Stomach smooth muscle (tissue), 2 donors: ENCODE measurements around the gene SNX24.
"Not testable (repeated sequence)": the region's sequence is repeated elsewhere in the genome, so short reads cannot be mapped to it uniquely, and the experiment has no call there.

Source experiments
- H3K27ac ChIP-seq: one replicate; pipeline ENCODE4 v1.7.0; 2013; ENCODE audit warnings: mild to moderate bottlenecking, low read length, inconsistent platforms
- H3K27me3 ChIP-seq, 2 donors: one replicate each; pipeline ENCODE4 v1.7.0; 2013; ENCODE audit warnings: low read length in 2 of 2; ENCODE audit not compliant: insufficient read depth in 2 of 2, control insufficient read depth in 1 of 2
- H3K36me3 ChIP-seq, 2 donors: one replicate each; pipeline ENCODE4 v1.7.0; 2013; ENCODE audit warnings: low read length in 2 of 2; ENCODE audit not compliant: control insufficient read depth in 2 of 2, insufficient read depth in 2 of 2
- H3K4me1 ChIP-seq: one replicate; pipeline ENCODE4 v1.7.0; 2013; ENCODE audit warnings: low read length; ENCODE audit not compliant: control insufficient read depth, insufficient read depth
- H3K4me3 ChIP-seq, 2 donors: one replicate each; pipeline ENCODE4 v1.7.0; 2013; ENCODE audit warnings: low read length in 2 of 2
- H3K9ac ChIP-seq, 2 donors: one replicate each; pipeline ENCODE4 v1.7.0; 2013; ENCODE audit warnings: low read length in 2 of 2, mild to moderate bottlenecking in 1 of 2
- H3K9me3 ChIP-seq, 2 donors: one replicate each; pipeline ENCODE4 v1.7.0; 2013; ENCODE audit warnings: low read length in 2 of 2; ENCODE audit not compliant: control insufficient read depth in 2 of 2
- donor health status: healthy.
- donor health status: Pancreatic carcinoma.

Gene SNX24

GRCh38 chr5:122896598-122897282 is 51.3 kb downstream of the SNX24 start:
- no peak overlapping the region for H3K9ac ChIP-seq
- no peaks in the 10 kb centered on the region for H3K27me3 ChIP-seq
- no peak overlapping the region for H3K27ac ChIP-seq
- H3K4me3 ChIP-seq, result no peak overlapping the region
- H3K36me3 ChIP-seq, result no peaks in the 10 kb centered on the region
- H3K9me3 ChIP-seq, result no peaks in the 10 kb centered on the region
- H3K4me1 ChIP-seq, result no peaks in the 10 kb centered on the region

DNA sequence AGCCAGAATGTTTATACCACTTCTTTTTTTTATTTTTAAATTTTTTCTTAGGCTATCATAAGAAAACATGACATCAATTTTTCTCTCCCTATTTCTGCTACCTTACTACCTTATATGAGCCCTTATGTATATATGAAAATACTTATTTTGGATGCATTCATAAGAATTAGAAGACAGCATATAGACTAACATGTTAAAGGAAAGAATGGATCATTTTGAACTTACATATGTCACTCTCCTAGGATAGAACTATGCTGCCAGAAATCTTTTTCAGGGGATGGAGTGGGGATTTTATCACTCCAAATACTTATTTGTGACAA is 51.8 kb downstream of the SNX24 start:
- Histone ChIP-seq H3K4me3 (no peak overlapping the region), H3K36me3 (no peaks in the 10 kb centered on the region), H3K9ac (no peak overlapping the region), H3K9me3 (no peaks in the 10 kb centered on the region), H3K27me3 (no peaks in the 10 kb centered on the region), H3K4me1 (no peaks in the 10 kb centered on the region), H3K27ac (no peak overlapping the region)

GRCh38 chr5:122901346-122901745 is 55.9 kb downstream of the SNX24 start:
- Histone ChIP-seq H3K4me1 (no peaks in the 10 kb centered on the region), H3K27ac (no peak overlapping the region), H3K4me3 (no peak overlapping the region), H3K9me3 (no peaks in the 10 kb centered on the region), H3K36me3 (no peaks in the 10 kb centered on the region), H3K9ac (no peak overlapping the region), H3K27me3 (no peaks in the 10 kb centered on the region)

- Histone ChIP-seq H3K4me3 (no peak overlapping the region), H3K9ac (no peak overlapping the region), H3K4me1 (no peaks in the 10 kb centered on the region), H3K27ac (no peak overlapping the region), H3K27me3 (no peaks in the 10 kb centered on the region), H3K9me3 (no peaks in the 10 kb centered on the region), H3K36me3 (no peaks in the 10 kb centered on the region)
Measured at GRCh38 chr5:122902263-122902662, 56.9 kb downstream of the SNX24 start.

DNA sequence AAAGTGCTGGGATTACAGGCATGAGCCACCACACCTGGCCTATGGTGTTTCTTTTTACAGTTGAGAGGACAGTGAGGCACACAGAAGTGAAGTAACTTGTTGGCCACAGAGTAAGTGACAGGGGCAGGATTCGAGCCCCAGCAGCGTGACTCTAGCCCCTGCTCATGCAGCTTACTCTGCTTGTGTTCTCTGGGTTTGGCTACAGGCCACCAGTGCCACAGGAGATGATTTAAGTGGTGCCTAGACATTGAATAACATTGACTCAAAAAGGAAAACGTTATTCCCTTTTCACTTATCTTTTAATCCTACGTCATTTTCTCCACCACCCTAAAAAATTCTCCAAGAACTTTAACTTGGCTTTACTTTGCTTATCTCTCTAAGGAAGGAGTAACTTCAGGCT is 61.4 kb downstream of the SNX24 start:
- Histone ChIP-seq H3K4me3 (no peak overlapping the region), H3K9ac (no peak overlapping the region), H3K4me1 (no peaks in the 10 kb centered on the region), H3K27me3 (no peaks in the 10 kb centered on the region), H3K9me3 (no peaks in the 10 kb centered on the region), H3K27ac (no peak overlapping the region), H3K36me3 (no peaks in the 10 kb centered on the region)

DNA sequence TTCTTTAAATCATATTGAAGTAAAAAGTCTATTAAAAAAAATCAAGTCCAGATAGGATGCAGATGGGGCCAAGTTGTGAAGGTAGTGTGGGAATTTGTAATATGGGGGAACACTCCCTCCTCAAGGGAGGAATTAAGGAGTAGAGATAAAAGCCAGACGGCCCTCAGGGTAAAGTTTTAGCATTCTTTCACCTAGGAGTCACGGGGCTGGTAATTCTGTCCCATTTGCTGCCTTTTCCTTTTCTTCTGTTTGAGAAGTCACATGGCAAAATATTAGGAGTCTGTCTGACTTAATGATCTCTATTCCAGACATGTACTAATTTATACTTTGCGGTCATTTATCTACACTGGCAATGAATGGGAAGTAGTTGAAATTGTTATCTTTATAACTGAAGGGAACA is 61.9 kb downstream of the SNX24 start:
- no peaks in the 10 kb centered on the region for H3K36me3 ChIP-seq
- no peaks in the 10 kb centered on the region for H3K9me3 ChIP-seq
- H3K4me3 ChIP-seq, result no peak overlapping the region
- no peaks in the 10 kb centered on the region for H3K27me3 ChIP-seq
- no peak overlapping the region for H3K9ac ChIP-seq
- no peak overlapping the region for H3K27ac ChIP-seq
- no peaks in the 10 kb centered on the region for H3K4me1 ChIP-seq

- no peak overlapping the region for H3K4me3 ChIP-seq
- H3K9me3 ChIP-seq, result no peaks in the 10 kb centered on the region
- no peak overlapping the region for H3K9ac ChIP-seq
- H3K27ac ChIP-seq, result no peak overlapping the region
- H3K4me1 ChIP-seq, result no peaks in the 10 kb centered on the region
- no peaks in the 10 kb centered on the region for H3K36me3 ChIP-seq
- no peaks in the 10 kb centered on the region for H3K27me3 ChIP-seq
Measured at GRCh38 chr5:122908108-122908507, 62.7 kb downstream of the SNX24 start.

- Histone ChIP-seq H3K36me3 (no peaks in the 10 kb centered on the region), H3K9ac (no peak overlapping the region), H3K4me3 (no peak overlapping the region), H3K27me3 (no peaks in the 10 kb centered on the region), H3K9me3 (no peaks in the 10 kb centered on the region), H3K27ac (no peak overlapping the region), H3K4me1 (no peaks in the 10 kb centered on the region)
Measured at GRCh38 chr5:122908662-122909061, 63.2 kb downstream of the SNX24 start.

- no peaks in the 10 kb centered on the region for H3K9me3 ChIP-seq
- H3K36me3 ChIP-seq, result no peaks in the 10 kb centered on the region
- no peak overlapping the region for H3K9ac ChIP-seq
- no peaks in the 10 kb centered on the region for H3K27me3 ChIP-seq
- H3K27ac ChIP-seq, result no peak overlapping the region
- no peak overlapping the region for H3K4me3 ChIP-seq
- no peaks in the 10 kb centered on the region for H3K4me1 ChIP-seq
Measured at GRCh38 chr5:122909470-122910100, 64.2 kb downstream of the SNX24 start.

DNA sequence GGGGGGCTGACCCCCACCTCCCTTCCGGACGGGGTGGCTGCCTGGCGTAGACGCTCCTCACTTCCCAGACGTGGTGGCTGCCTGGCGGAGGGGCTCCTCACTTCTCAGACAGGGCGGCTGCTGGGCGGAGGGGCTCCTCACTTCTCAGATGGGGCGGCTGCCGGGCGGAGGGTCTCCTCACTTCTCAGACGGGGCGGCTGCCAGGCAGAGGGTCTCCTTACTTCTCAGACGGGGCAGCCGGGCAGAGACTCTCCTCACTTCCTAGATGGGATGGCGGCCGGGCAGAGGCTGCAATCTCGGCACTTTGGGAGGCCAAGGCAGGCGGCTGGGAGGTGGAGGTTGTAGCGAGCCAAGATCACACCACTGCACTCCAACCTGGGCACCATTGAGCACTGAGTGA is 68.0 kb downstream of the SNX24 start:
- H3K9ac ChIP-seq, H3K9me3 ChIP-seq, H3K4me3 ChIP-seq, H3K27me3 ChIP-seq, H3K4me1 ChIP-seq, H3K36me3 ChIP-seq, H3K27ac ChIP-seq: not testable (repeated sequence)

GRCh38 chr5:122915717-122916461 is 70.5 kb downstream of the SNX24 start:
- H3K4me1 ChIP-seq, result peaks cover 8% of the 10 kb centered on the region
- H3K4me3 ChIP-seq, result no peak overlapping the region
- no peak overlapping the region for H3K27ac ChIP-seq
- no peaks in the 10 kb centered on the region for H3K9me3 ChIP-seq
- no peaks in the 10 kb centered on the region for H3K36me3 ChIP-seq
- peak overlapping the region in 1 of 2 donors; percentile 14 for H3K9ac ChIP-seq
- no peaks in the 10 kb centered on the region for H3K27me3 ChIP-seq
